IMR-90 (cell line): ENCODE measurements around the gene CRYGN. TPM values are rescaled to one million over a fixed set of nuclear protein-coding genes. Genes with fewer than 3 reads are reported as not detected.

Source experiments
- ATAC-seq: fragments of 200-7000 bp; cut with Tn5 transposase; 2 replicates; pipeline ENCODE4 v1.9.1; 2020; ENCODE audit warnings: low read depth, mild to moderate bottlenecking, moderate library complexity
- BruUV-seq: library from RNA; stranded (reverse); fragments of 400-500 nt; replicated peaks from 2 replicates; lab custom pipeline; 2021; lab: Mats Ljungman, UMichigan
- CTCF ChIA-PET: fragments of 300-600 bp; formaldehyde crosslinking; extraction: SDS; loops from one replicate; lab custom pipeline; 2021; ENCODE audit warnings: antibody characterized with exemption; lab: Yijun Ruan, JAX
- POLR2A ChIA-PET: fragments of 300-600 bp; sonication (Branson Sonifier 250); formaldehyde crosslinking; loops from one replicate; lab custom pipeline; 2022; ENCODE audit warnings: antibody characterized with exemption; ENCODE audit not compliant: unreplicated experiment; lab: Charles Lee
- DNase-seq: peaks from one replicate; pipeline ENCODE4 v3.0.0; 2013
- H2AFZ ChIP-seq: replicated peaks from 2 replicates; pipeline ENCODE3; 2013; ENCODE audit warnings: low read length, mild to moderate bottlenecking; ENCODE audit not compliant: poor library complexity
- H2AK5ac ChIP-seq: 2 replicates; pipeline ENCODE4 v1.6.1; 2013; ENCODE audit warnings: low read depth, low read length, inconsistent platforms
- H2AK9ac ChIP-seq: replicated peaks from 2 replicates; pipeline ENCODE3; 2013; ENCODE audit warnings: mild to moderate bottlenecking, low read depth, low read length, moderate library complexity; ENCODE audit not compliant: poor library complexity
- H2BK120ac ChIP-seq: 2 replicates; pipeline ENCODE4 v1.6.1; 2013; ENCODE audit warnings: low read depth, low read length, inconsistent platforms
- H2BK15ac ChIP-seq: 3 replicates; pipeline ENCODE4 v1.6.1; 2013; ENCODE audit warnings: low read depth, low read length, inconsistent platforms
- H2BK20ac ChIP-seq: 2 replicates; pipeline ENCODE4 v1.6.1; 2013; ENCODE audit warnings: low read depth, mild to moderate bottlenecking, inconsistent platforms, low read length, moderate library complexity
- H2BK5ac ChIP-seq: 2 replicates; pipeline ENCODE4 v1.6.1; 2013; ENCODE audit warnings: mild to moderate bottlenecking, low read depth, low read length, inconsistent platforms; ENCODE audit not compliant: poor library complexity, severe bottlenecking
- H3K14ac ChIP-seq: replicated peaks from 2 replicates; pipeline ENCODE4 v1.6.1; 2013; ENCODE audit warnings: low read depth, low read length, inconsistent platforms
- H3K18ac ChIP-seq: 2 replicates; pipeline ENCODE4 v1.6.1; 2013; ENCODE audit warnings: low read depth, low read length, control low read depth
- H3K23ac ChIP-seq: 2 replicates; pipeline ENCODE4 v1.6.1; 2013; ENCODE audit warnings: low read depth, low read length, inconsistent platforms
- H3K27ac ChIP-seq: 2 replicates; pipeline ENCODE4 v1.5.1; 2013; ENCODE audit warnings: mild to moderate bottlenecking, control low read depth, low read length; ENCODE audit not compliant: insufficient read depth
- H3K27me3 ChIP-seq: 2 replicates; pipeline ENCODE4 v1.6.1; 2013; ENCODE audit warnings: low read length; ENCODE audit not compliant: control insufficient read depth, insufficient read depth
- H3K36me3 ChIP-seq: 2 replicates; pipeline ENCODE4 v1.6.1; 2013; ENCODE audit warnings: low read length, mixed read lengths; ENCODE audit not compliant: control insufficient read depth, insufficient read depth
- H3K4ac ChIP-seq: 2 replicates; pipeline ENCODE4 v1.6.1; 2013; ENCODE audit warnings: low read depth, low read length, inconsistent platforms
- H3K4me1 ChIP-seq: 2 replicates; pipeline ENCODE4 v1.6.1; 2013; ENCODE audit warnings: low read length, mixed read lengths; ENCODE audit not compliant: control insufficient read depth, insufficient read depth
- H3K4me2 ChIP-seq: 2 replicates; pipeline ENCODE4 v1.6.1; 2013; ENCODE audit warnings: low read depth, mild to moderate bottlenecking, control low read depth, low read length, moderate library complexity
- H3K4me3 ChIP-seq: 2 replicates; pipeline ENCODE4 v1.5.1; 2013; ENCODE audit warnings: low read depth, mild to moderate bottlenecking, control low read depth, low read length, moderate library complexity; ENCODE audit not compliant: insufficient read depth
- H3K56ac ChIP-seq: 2 replicates; pipeline ENCODE4 v1.6.1; 2013; ENCODE audit warnings: low read length, inconsistent platforms; ENCODE audit not compliant: insufficient read depth; ENCODE audit errors: extremely low read depth
- H3K79me1 ChIP-seq, 2 experiments: 2 replicates each; pipeline ENCODE4 v1.6.1; 2013; ENCODE audit warnings: low read length in 2 of 2, inconsistent platforms in 1 of 2, low read depth in 1 of 2
- H3K9ac ChIP-seq: 2 replicates; pipeline ENCODE4 v1.6.1; 2013; ENCODE audit warnings: low read depth, low read length, control low read depth
- H3K9me1 ChIP-seq: 2 replicates; pipeline ENCODE4 v1.6.1; 2013; ENCODE audit warnings: low read length, inconsistent platforms; ENCODE audit not compliant: insufficient read depth
- H3K9me3 ChIP-seq: 2 replicates; pipeline ENCODE4 v1.6.1; 2013; ENCODE audit warnings: low read length; ENCODE audit not compliant: control insufficient read depth, insufficient read depth
- H4K20me1 ChIP-seq: 2 replicates; pipeline ENCODE4 v1.6.1; 2013; ENCODE audit warnings: low read length, inconsistent platforms; ENCODE audit not compliant: insufficient read depth
- H4K5ac ChIP-seq: 2 replicates; pipeline ENCODE4 v1.6.1; 2013; ENCODE audit warnings: mild to moderate bottlenecking, low read depth, low read length, control low read depth
- H4K8ac ChIP-seq, 2 experiments: 2 replicates each; pipeline ENCODE4 v1.6.1; 2013; ENCODE audit warnings: low read depth in 2 of 2, low read length in 2 of 2, control low read depth in 1 of 2, inconsistent platforms in 1 of 2
- H4K91ac ChIP-seq: 2 replicates; pipeline ENCODE4 v1.6.1; 2013; ENCODE audit warnings: low read depth, low read length, inconsistent platforms; ENCODE audit not compliant: insufficient read depth
- BHLHE40 ChIP-seq: fragments of 150-350 bp; IDR thresholded peaks from 2 replicates; pipeline ENCODE4 v1.6.1; 2016; ENCODE audit warnings: mild to moderate bottlenecking, low read depth, low read length
- CEBPB ChIP-seq: IDR thresholded peaks from 2 replicates; pipeline ENCODE4 v1.6.1; 2012; ENCODE audit warnings: low read depth, low read length, improper control_type of control experiment
- CHD1 ChIP-seq: IDR thresholded peaks from 2 replicates; pipeline ENCODE4 v1.6.1; 2012; ENCODE audit warnings: low read depth, low read length, improper control_type of control experiment
- FOS ChIP-seq: fragments of 150-350 bp; IDR thresholded peaks from 2 replicates; pipeline ENCODE4 v1.6.1; 2016; ENCODE audit warnings: low read depth, low read length
- MAFK ChIP-seq: IDR thresholded peaks from 2 replicates; pipeline ENCODE4 v1.6.1; 2012; ENCODE audit warnings: low read depth, low read length, improper control_type of control experiment
- MAZ ChIP-seq: IDR thresholded peaks from 2 replicates; pipeline ENCODE4 v1.6.1; 2012; ENCODE audit warnings: low read depth, mild to moderate bottlenecking, low read length, improper control_type of control experiment, moderate library complexity, borderline replicate concordance
- MXI1 ChIP-seq: IDR thresholded peaks from 2 replicates; pipeline ENCODE4 v1.6.1; 2012; ENCODE audit warnings: low read depth, mild to moderate bottlenecking, low read length, moderate library complexity, borderline replicate concordance
- NFE2L2 ChIP-seq: fragments of 150-350 bp; IDR thresholded peaks from 2 replicates; pipeline ENCODE4 v1.6.1; 2016; ENCODE audit warnings: low read depth, mild to moderate bottlenecking, low read length
- POLR2A ChIP-seq: IDR thresholded peaks from 2 replicates; pipeline ENCODE4 v1.6.1; 2012; ENCODE audit warnings: mild to moderate bottlenecking, low read depth, low read length
- RAD21 ChIP-seq: IDR thresholded peaks from 2 replicates; pipeline ENCODE4 v1.6.1; 2012; ENCODE audit warnings: low read length, improper control_type of control experiment
- RCOR1 ChIP-seq: IDR thresholded peaks from 2 replicates; pipeline ENCODE4 v1.6.1; 2012; ENCODE audit warnings: mild to moderate bottlenecking, low read length, improper control_type of control experiment; ENCODE audit not compliant: insufficient replicate concordance
- RFX5 ChIP-seq: IDR thresholded peaks from 2 replicates; pipeline ENCODE4 v1.8.0; 2012; ENCODE audit warnings: low read depth, mild to moderate bottlenecking, low read length, moderate library complexity
- SMC3 ChIP-seq: fragments of 150-350 bp; IDR thresholded peaks from 2 replicates; pipeline ENCODE4 v1.6.1; 2016; ENCODE audit warnings: low read depth, mild to moderate bottlenecking, antibody characterized with exemption, low read length, moderate library complexity
- WGBS, 2 experiments: methylation state at CpG; one replicate each; pipeline versions ENCODE4 v1.1.5 to v1.1.7; 2013; ENCODE audit warnings: missing lambda C conversion rate in 2 of 2; ENCODE audit not compliant: insufficient read length in 1 of 2; ENCODE audit errors: extremely low coverage in 2 of 2; 5-methylcytosine and 5-hydroxymethylcytosine counted together
- dilution Hi-C: fragments of 300-500 bp; cut with HindIII; formaldehyde crosslinking; loops from one replicate; pipeline ENCODE4 v1.14.3; 2018; ENCODE audit warnings: low sequenced_read_pairs; ENCODE audit not compliant: unreplicated experiment
- in situ Hi-C: fragments of 300-500 bp; cut with MboI; formaldehyde crosslinking; loops from 3 replicates; pipeline ENCODE4 v1.14.3; 2019; ENCODE audit warnings: low sequenced_read_pairs, inconsistent platforms, mixed read lengths
- intact Hi-C: fragments of 100-400 bp; cut with micrococcal nuclease; formaldehyde crosslinking; loops from 2 replicates; pipeline ENCODE4 v1.10.0; 2022
- polyA plus RNA-seq, 3 experiments: library from polyadenylated mRNA; depleted of rRNA; stranded (reverse); fragments of >200 nt; gene quantifications; 2 replicates each; pipeline ENCODE4 v1.2.3, GENCODE V29; 2012; ENCODE audit warnings: low replicate concordance in 1 of 3
- total RNA-seq: library from RNA; depleted of rRNA; stranded (reverse); fragments of >200 nt; gene quantifications from 2 replicates; pipeline ENCODE4 v1.2.3, GENCODE V29; 2012
- TF ChIP-seq, protein P1 (sequence below): conservative IDR thresholded peaks from 2 replicates; pipeline ENCODE4 v1.5.1; 2012; ENCODE audit warnings: mild to moderate bottlenecking, low read depth, low read length, improper control_type of control experiment
- TF ChIP-seq, protein P2 (sequence below): fragments of 150-350 bp; IDR thresholded peaks from 2 replicates; pipeline ENCODE4 v1.6.1; 2016; ENCODE audit warnings: low read depth, mild to moderate bottlenecking, low read length, moderate library complexity, borderline replicate concordance
- TF ChIP-seq, protein P3 (sequence below): fragments of 150-350 bp; IDR thresholded peaks from 2 replicates; pipeline ENCODE4 v1.6.1; 2017; ENCODE audit warnings: mild to moderate bottlenecking, antibody characterized with exemption, low read length, low read depth

Gene CRYGN
- total and polyA plus RNA-seq, 2 of the 4 experiments (the other 2 are of a cell fraction): not detected

DNA sequence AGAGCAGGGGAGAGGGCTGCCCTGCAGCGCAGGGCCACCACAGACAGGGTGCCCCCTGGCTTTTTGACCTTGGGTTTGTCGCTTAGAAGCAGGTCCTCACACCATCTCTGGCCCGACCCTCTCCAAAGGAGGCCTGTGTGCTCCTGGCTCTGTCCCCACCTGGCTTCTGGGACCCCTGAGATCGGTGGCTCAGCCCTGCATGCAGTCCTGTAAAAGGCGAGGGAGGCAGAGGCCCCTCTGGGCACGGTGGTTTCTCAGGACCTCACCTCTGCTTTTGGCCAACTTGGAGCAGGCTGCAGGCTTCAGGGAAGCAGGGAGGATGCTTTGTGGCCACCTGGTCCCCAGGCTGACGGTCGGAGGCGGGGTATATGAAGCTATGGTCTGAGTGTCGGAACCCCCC lies 51.5 kb downstream of the CRYGN start:
- Histone ChIP-seq H2BK20ac (no peak overlapping the region), H4K20me1 (no peaks in the 10 kb centered on the region), H3K9me1 (no peaks in the 10 kb centered on the region), H2BK120ac (no peak overlapping the region), H4K8ac (no peak overlapping the region), H3K27me3 (peaks cover 51% of the 10 kb centered on the region), H3K4me1 (no peaks in the 10 kb centered on the region), H2BK15ac (no peak overlapping the region), H3K27ac (no peak overlapping the region), H3K56ac (no peak overlapping the region), H3K36me3 (no peaks in the 10 kb centered on the region), H3K9ac (no peak overlapping the region), H3K4me2 (no peak overlapping the region), H3K14ac (no peak overlapping the region), H3K4me3 (no peak overlapping the region), H2AK9ac (no peak overlapping the region), H3K23ac (no peak overlapping the region), H4K91ac (no peak overlapping the region), H2BK5ac (no peak overlapping the region), H3K18ac (no peak overlapping the region), H3K9me3 (peaks cover 6% of the 10 kb centered on the region), H3K4ac (no peak overlapping the region), H3K79me1 (no peaks in the 10 kb centered on the region), H4K5ac (no peak overlapping the region), H2AK5ac (no peak overlapping the region), H2AFZ (no peak overlapping the region)
- POLR2A ChIA-PET: no interaction called here
- no peak for DNase-seq
- CTCF ChIA-PET: interaction anchor here (0.6 kb wide), 1 partner anchor 8 kb away, joined by 4 read pairs; no protein-coding TSS in a partner anchor
- in situ Hi-C loops: no loop called here
- dilution Hi-C loops: no loop called here
- BruUV-seq: no TSS peak
- intact Hi-C loops: no loop called here
- 100% methylated on average over 1 of the region's 10 CpGs; no CpG with 5 or more reads in 1 of the 2 experiments for WGBS, 2 experiments
- TF ChIP-seq RFX5: no peak
- no peak for TF ChIP-seq RAD21
- TF ChIP-seq MAZ: no peak
- TF ChIP-seq CHD1: no peak
- TF ChIP-seq, protein P1, sequence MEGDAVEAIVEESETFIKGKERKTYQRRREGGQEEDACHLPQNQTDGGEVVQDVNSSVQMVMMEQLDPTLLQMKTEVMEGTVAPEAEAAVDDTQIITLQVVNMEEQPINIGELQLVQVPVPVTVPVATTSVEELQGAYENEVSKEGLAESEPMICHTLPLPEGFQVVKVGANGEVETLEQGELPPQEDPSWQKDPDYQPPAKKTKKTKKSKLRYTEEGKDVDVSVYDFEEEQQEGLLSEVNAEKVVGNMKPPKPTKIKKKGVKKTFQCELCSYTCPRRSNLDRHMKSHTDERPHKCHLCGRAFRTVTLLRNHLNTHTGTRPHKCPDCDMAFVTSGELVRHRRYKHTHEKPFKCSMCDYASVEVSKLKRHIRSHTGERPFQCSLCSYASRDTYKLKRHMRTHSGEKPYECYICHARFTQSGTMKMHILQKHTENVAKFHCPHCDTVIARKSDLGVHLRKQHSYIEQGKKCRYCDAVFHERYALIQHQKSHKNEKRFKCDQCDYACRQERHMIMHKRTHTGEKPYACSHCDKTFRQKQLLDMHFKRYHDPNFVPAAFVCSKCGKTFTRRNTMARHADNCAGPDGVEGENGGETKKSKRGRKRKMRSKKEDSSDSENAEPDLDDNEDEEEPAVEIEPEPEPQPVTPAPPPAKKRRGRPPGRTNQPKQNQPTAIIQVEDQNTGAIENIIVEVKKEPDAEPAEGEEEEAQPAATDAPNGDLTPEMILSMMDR: no peak
- TF ChIP-seq MXI1: no peak
- TF ChIP-seq RCOR1: no peak
- no peak for TF ChIP-seq NFE2L2
- TF ChIP-seq BHLHE40: no peak
- TF ChIP-seq, protein P2, sequence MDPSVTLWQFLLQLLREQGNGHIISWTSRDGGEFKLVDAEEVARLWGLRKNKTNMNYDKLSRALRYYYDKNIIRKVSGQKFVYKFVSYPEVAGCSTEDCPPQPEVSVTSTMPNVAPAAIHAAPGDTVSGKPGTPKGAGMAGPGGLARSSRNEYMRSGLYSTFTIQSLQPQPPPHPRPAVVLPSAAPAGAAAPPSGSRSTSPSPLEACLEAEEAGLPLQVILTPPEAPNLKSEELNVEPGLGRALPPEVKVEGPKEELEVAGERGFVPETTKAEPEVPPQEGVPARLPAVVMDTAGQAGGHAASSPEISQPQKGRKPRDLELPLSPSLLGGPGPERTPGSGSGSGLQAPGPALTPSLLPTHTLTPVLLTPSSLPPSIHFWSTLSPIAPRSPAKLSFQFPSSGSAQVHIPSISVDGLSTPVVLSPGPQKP: no peak
- TF ChIP-seq, protein P3, sequence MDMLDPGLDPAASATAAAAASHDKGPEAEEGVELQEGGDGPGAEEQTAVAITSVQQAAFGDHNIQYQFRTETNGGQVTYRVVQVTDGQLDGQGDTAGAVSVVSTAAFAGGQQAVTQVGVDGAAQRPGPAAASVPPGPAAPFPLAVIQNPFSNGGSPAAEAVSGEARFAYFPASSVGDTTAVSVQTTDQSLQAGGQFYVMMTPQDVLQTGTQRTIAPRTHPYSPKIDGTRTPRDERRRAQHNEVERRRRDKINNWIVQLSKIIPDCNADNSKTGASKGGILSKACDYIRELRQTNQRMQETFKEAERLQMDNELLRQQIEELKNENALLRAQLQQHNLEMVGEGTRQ: no peak
- no peak for TF ChIP-seq MAFK
- no peak for TF ChIP-seq POLR2A
- TF ChIP-seq FOS: no peak
- TF ChIP-seq SMC3: no peak
- no peak for TF ChIP-seq CEBPB
- ATAC-seq: no peak
